Lower leg skin (tissue), 3 donors: ENCODE data around the gene GJC1.

Source experiments
- POLR2A ChIP-seq, 2 donors: fragments of 450-650 bp; IDR thresholded peaks; one replicate each; pipeline ENCODE4 v1.6.1; 2016 to 2017; ENCODE audit warnings: antibody characterized with exemption in 2 of 2, mild to moderate bottlenecking in 1 of 2, moderate library complexity in 1 of 2
- TF ChIP-seq, protein P1 (sequence below), 3 donors: fragments of 450-650 bp; IDR thresholded peaks; one replicate each; pipeline ENCODE4 v1.5.1; 2016; ENCODE audit warnings: antibody characterized with exemption in 3 of 3, mild to moderate bottlenecking in 3 of 3, moderate library complexity in 2 of 3

DNA sequence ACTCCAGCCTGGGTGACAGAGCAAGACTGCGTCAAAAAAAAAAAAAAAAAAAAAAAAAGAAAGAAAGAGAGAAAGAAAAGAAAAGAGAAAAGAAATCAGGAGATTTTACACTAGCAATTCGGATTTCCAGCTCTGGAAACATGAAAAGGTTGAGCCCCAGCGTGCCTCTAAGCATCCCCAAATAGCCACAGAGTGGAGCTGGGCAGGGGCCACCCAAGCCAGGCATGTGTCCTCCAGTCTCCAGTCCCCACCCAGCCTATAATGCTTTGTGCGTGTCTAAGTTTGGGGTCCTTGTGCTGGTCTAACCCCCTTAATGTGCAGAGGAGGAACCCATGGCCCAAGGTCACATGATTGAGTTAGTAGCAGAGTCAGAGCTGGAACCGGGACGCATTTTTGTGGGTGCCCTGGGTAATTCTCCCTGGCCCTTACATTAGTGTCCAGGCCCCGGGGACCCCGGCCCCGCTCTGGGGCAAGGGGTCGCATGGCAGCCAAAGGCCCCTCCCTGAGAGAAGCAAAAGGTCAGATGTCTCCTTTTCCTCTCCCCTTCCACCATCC lies 51.4 kb downstream of the GJC1 start:
- TF ChIP-seq POLR2A (IDR thresholded peaks at IDR 0.05) = no peak
- TF ChIP-seq, protein P1, sequence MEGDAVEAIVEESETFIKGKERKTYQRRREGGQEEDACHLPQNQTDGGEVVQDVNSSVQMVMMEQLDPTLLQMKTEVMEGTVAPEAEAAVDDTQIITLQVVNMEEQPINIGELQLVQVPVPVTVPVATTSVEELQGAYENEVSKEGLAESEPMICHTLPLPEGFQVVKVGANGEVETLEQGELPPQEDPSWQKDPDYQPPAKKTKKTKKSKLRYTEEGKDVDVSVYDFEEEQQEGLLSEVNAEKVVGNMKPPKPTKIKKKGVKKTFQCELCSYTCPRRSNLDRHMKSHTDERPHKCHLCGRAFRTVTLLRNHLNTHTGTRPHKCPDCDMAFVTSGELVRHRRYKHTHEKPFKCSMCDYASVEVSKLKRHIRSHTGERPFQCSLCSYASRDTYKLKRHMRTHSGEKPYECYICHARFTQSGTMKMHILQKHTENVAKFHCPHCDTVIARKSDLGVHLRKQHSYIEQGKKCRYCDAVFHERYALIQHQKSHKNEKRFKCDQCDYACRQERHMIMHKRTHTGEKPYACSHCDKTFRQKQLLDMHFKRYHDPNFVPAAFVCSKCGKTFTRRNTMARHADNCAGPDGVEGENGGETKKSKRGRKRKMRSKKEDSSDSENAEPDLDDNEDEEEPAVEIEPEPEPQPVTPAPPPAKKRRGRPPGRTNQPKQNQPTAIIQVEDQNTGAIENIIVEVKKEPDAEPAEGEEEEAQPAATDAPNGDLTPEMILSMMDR (IDR thresholded peaks at IDR 0.05) = no peak
